ENCODE data around the gene TMEFF1. TPM values are rescaled to one million over a fixed set of nuclear protein-coding genes. Genes with fewer than 3 reads are reported as not detected.

The TMEFF1 gene
- total RNA-seq, 2 donors from 2014 or later, result 0.37 TPM; not detected in 1

- H3K27ac ChIP-seq, result no peak overlapping the region
- no peaks in the 10 kb centered on the region for H3K27me3 ChIP-seq
- no peaks in the 10 kb centered on the region for H3K9me3 ChIP-seq
- H3K4me3 ChIP-seq, result no peak overlapping the region
- DNase-seq (ENCODE audit: low spot score), result no peak
- peak in 1 of 2 donors; percentile 21 for TF ChIP-seq CTCF (IDR thresholded peaks at IDR 0.05)
- no peaks in the 10 kb centered on the region for H3K36me3 ChIP-seq
- H3K4me1 ChIP-seq, result peaks cover 0 to 7% of the 10 kb centered on the region in 2 donors
Observed at GRCh38 chr9:100445161-100445902, 27.6 kb upstream of the TMEFF1 start.

GRCh38 chr9:100445903-100446549 is 26.9 kb upstream of the TMEFF1 start:
- Histone ChIP-seq H3K27me3 (no peaks in the 10 kb centered on the region), H3K36me3 (no peaks in the 10 kb centered on the region), H3K27ac (no peak overlapping the region), H3K9me3 (no peaks in the 10 kb centered on the region), H3K4me1 (peaks cover 0 to 7% of the 10 kb centered on the region in 2 donors), H3K4me3 (no peak overlapping the region)
- no peak for TF ChIP-seq CTCF (IDR thresholded peaks at IDR 0.05)
- no peak for DNase-seq (ENCODE audit: low spot score)

- Histone ChIP-seq H3K4me1 (peaks cover 0 to 7% of the 10 kb centered on the region in 2 donors), H3K36me3 (peaks cover 5% of the 10 kb centered on the region), H3K4me3 (no peak overlapping the region), H3K27me3 (no peaks in the 10 kb centered on the region), H3K27ac (no peak overlapping the region), H3K9me3 (no peaks in the 10 kb centered on the region)
- no peak for DNase-seq (ENCODE audit: low spot score)
- no peak for TF ChIP-seq CTCF (IDR thresholded peaks at IDR 0.05)
Observed at GRCh38 chr9:100447041-100447440, 25.9 kb upstream of the TMEFF1 start.

GRCh38 chr9:100448266-100448665 is 24.7 kb upstream of the TMEFF1 start:
- peaks cover 18% of the 10 kb centered on the region for H3K36me3 ChIP-seq
- H3K4me1 ChIP-seq, result peaks cover 0 to 7% of the 10 kb centered on the region in 2 donors
- DNase-seq (ENCODE audit: low spot score), result no peak
- TF ChIP-seq CTCF (IDR thresholded peaks at IDR 0.05), result no peak
- H3K27ac ChIP-seq, result no peak overlapping the region
- H3K9me3 ChIP-seq, result peaks cover 0 to 5% of the 10 kb centered on the region in 2 donors
- no peaks in the 10 kb centered on the region for H3K27me3 ChIP-seq
- no peak overlapping the region for H3K4me3 ChIP-seq

GRCh38 chr9:100449420-100449819 is 23.5 kb upstream of the TMEFF1 start:
- no peaks in the 10 kb centered on the region for H3K27me3 ChIP-seq
- H3K9me3 ChIP-seq, result peaks cover 0 to 5% of the 10 kb centered on the region in 2 donors
- TF ChIP-seq CTCF (IDR thresholded peaks at IDR 0.05), result no peak
- peaks cover 19% of the 10 kb centered on the region for H3K36me3 ChIP-seq
- H3K27ac ChIP-seq, result no peak overlapping the region
- H3K4me3 ChIP-seq, result no peak overlapping the region
- peaks cover 0 to 5% of the 10 kb centered on the region in 2 donors for H3K4me1 ChIP-seq
- no peak for DNase-seq (ENCODE audit: low spot score)

All from right atrium auricular region (tissue), 2 donors.